Effector CD8-positive, alpha-beta T cell (primary cell): ENCODE results near the gene PEX14.

Experiments
- DNase-seq: peaks from one replicate; lab custom pipeline; 2025; lab: John Stamatoyannopoulos, UW

PEX14 gene

GRCh38 chr1:10631811-10632593 lies 157.3 kb downstream of the PEX14 start:
- no peak for DNase-seq

DNA sequence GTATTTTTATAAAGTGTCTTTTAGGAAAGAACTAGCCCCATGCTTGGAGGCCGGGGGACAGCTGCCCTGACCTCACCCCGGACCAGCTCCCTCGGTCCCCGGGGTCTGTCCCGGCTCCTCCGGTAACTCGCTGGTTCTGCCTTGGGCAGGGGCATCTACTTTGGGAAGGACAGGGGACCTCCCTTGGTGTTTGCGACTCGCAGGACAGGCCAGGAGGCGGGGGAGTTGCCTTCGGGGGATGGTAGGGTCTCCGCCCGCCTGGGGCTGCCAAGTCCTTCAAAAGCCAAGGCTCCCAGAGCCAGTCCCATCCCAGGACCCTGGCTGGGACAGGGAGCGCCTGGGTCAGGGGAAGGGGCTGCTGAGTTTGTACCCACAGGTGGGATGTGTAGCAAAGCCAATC lies 157.9 kb downstream of the PEX14 start:
- DNase-seq = no peak

DNA sequence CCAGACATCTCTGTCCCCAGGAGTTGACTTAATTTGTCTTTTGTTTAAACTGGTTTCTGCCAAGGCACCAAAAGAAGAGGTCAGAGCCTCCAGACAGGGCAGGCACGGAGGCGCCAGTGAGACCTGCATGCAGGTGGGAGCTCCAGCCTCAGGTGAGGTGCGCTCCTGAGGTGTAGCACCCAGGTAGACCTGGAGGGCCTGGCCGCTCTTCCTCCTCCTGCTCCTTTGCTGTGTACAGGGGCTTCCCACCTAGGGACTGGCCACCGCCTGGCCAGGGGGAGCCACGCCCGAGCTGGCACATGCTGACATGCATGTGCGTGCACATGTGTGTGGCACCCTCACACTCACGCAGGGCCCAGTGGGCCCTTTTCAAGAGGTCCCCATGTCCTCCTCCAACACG lies 158.7 kb downstream of the PEX14 start:
- DNase-seq = no peak

DNA sequence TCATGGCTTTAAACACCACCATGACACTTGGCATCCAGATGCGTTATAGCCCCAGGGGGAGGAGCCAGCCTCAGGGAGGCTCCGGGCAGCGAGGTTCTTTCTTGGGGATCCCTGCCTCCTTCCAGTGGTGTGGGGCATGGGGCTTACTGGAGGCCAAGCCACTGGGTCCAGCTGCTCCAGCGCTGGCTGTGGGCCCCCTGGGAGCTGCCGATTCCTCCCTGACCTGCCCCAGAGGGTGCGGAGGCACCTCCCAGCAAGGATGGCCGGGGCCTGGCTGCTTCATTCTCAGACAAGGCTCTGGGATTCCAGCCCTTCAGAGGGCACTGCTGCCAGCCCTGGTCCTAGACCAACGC lies 159.3 kb downstream of the PEX14 start:
- no peak for DNase-seq

GRCh38 chr1:10634428-10635084 lies 159.8 kb downstream of the PEX14 start:
- no peak for DNase-seq

DNA sequence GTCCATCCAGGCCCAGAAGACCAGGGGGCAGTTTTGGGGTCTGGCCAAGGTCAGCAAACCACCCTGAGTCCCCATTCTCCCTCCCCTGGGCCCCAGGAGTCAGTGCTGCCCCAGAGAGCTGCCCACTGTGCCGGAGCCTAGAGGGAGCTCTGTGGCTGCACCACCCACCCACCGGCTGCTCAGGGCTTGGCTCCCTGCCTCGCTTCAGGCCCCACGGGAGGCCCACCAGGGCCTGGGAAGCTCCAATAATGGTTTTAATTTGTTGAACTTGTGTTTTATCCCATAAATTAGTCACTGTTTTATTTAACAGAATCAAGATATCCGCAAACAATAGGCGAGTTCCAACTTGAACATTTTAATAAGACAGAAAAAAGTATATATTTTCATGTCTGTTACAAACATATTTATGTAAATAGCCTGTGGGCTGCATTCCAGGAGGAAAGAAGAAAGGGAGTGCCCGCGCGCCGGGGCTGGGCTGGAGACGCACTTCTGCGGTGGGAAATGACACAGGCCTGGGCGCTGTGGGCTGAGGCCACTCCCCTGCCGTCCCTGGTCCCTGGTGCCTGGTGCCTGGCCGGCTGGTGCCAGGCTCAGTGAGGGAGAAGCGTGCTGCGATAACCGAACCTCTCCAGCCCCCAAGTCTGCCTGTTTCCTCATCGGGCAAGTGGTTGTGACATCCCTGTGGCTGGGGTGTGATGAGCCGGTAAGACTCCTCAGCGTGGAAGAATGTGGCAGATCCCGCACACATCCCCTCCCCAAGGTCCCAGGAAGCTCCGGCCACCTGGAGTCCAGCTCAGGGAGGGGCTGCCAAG lies 160.5 kb downstream of the PEX14 start:
- no peak for DNase-seq

DNA sequence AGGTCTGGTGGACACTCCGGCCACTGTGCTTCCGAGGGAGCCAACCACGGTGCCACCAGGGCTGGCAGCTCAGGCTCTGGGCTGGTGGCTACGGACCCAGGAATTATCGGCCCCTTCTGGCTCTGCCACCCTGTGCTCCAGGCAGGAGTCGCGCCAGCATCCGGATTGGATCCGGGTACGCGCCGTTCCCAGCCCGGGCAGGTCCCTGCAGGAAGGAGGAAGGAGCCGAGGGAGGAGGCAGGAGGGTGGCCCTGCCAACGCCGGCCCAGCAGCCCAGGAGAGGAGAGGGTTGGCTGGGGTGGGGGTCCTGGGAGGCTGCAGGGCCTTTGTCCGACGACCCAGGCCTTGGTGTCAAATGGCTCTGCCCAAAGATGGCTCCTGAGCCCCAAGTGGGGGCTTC lies 161.2 kb downstream of the PEX14 start:
- no peak for DNase-seq

GRCh38 chr1:10637400-10637799 lies 162.7 kb downstream of the PEX14 start:
- DNase-seq = no peak

- DNase-seq = no peak
These were observed 163.2 kb downstream of the PEX14 start for GRCh38 chr1:10637834-10638558.

GRCh38 chr1:10638559-10639005 lies 163.8 kb downstream of the PEX14 start:
- no peak for DNase-seq

GRCh38 chr1:10639011-10639774 lies 164.4 kb downstream of the PEX14 start:
- DNase-seq = no peak

DNA sequence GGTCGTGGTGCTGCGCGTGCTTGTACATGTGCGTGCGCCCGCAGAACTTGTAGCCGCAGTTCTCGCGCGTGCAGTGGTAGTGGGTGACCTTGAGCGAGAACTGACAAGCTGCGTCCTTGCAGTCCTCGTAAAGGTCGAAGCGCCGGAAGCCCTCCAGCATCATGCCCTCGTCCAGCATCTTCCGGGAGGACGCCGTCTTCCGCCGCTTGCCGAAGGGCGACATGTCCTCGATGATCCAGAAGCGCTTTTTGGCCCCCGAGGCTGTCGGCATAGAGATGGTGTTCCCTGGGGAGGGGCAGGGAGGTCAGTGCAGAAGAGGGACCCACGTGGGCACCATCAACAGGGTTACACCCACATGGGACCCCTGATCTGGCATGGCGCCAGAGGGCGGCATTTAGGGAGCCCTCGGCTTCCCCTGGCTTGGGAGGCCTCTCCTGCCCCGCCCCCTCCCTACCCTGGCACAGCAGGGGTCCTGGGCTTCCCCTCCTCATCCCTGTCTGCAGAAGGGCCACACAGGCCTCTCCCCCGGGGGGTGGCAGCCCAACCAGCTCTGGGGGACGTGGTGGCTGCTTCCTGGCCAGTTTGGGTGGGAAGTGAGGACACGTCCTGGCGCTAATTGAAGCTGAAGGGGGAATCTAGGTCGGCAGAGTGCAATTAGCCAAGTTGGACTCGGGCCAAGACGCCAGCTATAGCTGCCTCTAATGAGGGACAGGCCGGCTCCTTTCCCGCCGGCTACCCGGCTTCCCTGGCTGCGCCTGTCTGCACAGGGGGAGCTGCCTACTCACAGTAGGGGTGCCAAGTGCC lies 165.2 kb downstream of the PEX14 start:
- DNase-seq = no peak

GRCh38 chr1:10640843-10641553 lies 166.2 kb downstream of the PEX14 start:
- no peak for DNase-seq

- DNase-seq = no peak
These were observed 167.2 kb downstream of the PEX14 start for GRCh38 chr1:10641976-10642375.

GRCh38 chr1:10642403-10643080 lies 167.8 kb downstream of the PEX14 start:
- DNase-seq = no peak

- DNase-seq = no peak
These were observed 169.0 kb downstream of the PEX14 start for GRCh38 chr1:10643607-10644306.

DNA sequence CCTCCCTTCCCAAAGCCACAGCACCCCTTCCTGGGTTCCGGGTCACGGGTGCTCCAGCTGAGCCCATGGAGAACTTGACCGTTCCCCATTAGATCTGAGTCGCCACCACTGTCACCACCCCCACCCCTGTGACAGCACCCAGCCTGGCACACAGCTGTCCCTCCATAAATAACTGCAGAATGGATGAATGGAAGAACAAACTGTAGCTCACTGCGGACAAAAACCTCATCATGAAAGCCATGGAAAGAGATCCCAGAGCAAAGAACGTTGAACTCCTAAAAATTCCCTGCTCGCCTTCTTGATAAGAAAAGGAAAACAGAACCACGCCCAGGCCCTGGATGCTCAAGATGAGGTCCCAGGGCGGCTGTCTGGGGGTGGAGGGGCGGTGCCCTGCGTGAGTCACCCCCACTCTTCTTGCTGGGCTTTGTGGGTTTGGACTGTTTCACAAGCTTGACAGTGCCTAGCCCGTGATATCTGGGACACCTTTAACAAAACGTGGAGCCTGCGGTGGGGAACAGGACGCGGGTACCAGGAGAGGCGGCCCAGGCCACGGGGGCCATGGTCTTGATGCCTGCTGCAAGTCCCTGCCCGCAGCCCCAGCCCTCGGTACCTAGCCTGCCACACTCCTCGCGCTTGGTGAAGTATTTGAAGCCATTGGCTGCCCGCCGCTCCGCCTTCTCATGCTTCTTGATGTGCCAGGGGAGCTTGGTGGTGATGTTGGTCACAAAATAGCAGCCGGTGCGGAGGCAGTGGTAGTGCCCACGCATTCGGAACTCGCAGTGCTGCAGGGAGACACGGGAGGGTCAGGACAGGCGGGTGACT lies 169.8 kb downstream of the PEX14 start:
- DNase-seq = no peak
